PFSK-1 (cell line): ENCODE results near the gene TLK1.

Experiments
- FOXP2 ChIP-seq: optimal IDR thresholded peaks from 2 replicates; pipeline ENCODE3; 2011; ENCODE audit warnings: borderline replicate concordance, control low read depth, inconsistent platforms; ENCODE audit not compliant: insufficient read depth; ENCODE audit errors: extremely low read length, extremely low read depth
- POLR2AphosphoS5 ChIP-seq: IDR thresholded peaks from 2 replicates; pipeline ENCODE4 v1.6.1; 2012; ENCODE audit warnings: low read depth, mild to moderate bottlenecking, control low read depth, low read length, moderate library complexity
- REST ChIP-seq, 2 experiments: IDR thresholded peaks; 2 replicates each; pipeline versions ENCODE4 v1.6.1 to v1.8.0; 2011 to 2012; ENCODE audit warnings: low read depth in 2 of 2, low read length in 2 of 2, control low read depth in 1 of 2, inconsistent platforms in 1 of 2, mild to moderate bottlenecking in 1 of 2, moderate library complexity in 1 of 2; ENCODE audit not compliant: insufficient read depth in 1 of 2
- SIN3A ChIP-seq: IDR thresholded peaks from 2 replicates; pipeline ENCODE4 v1.6.1; 2012; ENCODE audit warnings: mild to moderate bottlenecking, low read length, moderate library complexity, borderline replicate concordance; ENCODE audit not compliant: insufficient read depth
- TAF1 ChIP-seq: IDR thresholded peaks from 2 replicates; pipeline ENCODE4 v1.6.1; 2012; ENCODE audit warnings: low read length, control low read depth, borderline replicate concordance; ENCODE audit not compliant: insufficient read depth

- TF ChIP-seq TAF1 (no peak), POLR2AphosphoS5 (no peak), SIN3A (no peak), REST (IDR thresholded peaks at IDR 0.05; ENCODE audit: insufficient read depth in 1 of 2, low read depth in 2 of 2, low read length in 2 of 2) (no peak), FOXP2 (no peak)
These were observed 41.1 kb upstream of the TLK1 start for GRCh38 chr2:171201767-171202166.
